HG02943 (cell line): ENCODE data around the gene ACP4.
"Not testable (repeated sequence)": the region's sequence is repeated elsewhere in the genome, so short reads cannot be mapped to it uniquely, and the experiment has no call there.

Experiments
- ATAC-seq: cut with Tn5 transposase; IDR thresholded peaks from one replicate; pipeline ENCODE4 v1.9.1; 2021; ENCODE audit warnings: mild to moderate bottlenecking, low read depth, moderate library complexity; ENCODE audit not compliant: unreplicated experiment

ACP4 gene

GRCh38 chr19:50790396-50790795 lies at the start of gene ACP4:
ACP4 (plus strand) TSS chr19:50790415; CDS start chr19:50790415, 0 bp downstream.
- no peak for ATAC-seq

GRCh38 chr19:50741179-50741933 lies 48.9 kb upstream of the ACP4 start:
- ATAC-seq, result no peak

GRCh38 chr19:50743537-50743936 lies 46.7 kb upstream of the ACP4 start:
- ATAC-seq, result no peak

- no peak for ATAC-seq
Observed at GRCh38 chr19:50745221-50745620, 45.0 kb upstream of the ACP4 start.

GRCh38 chr19:50747141-50747540 lies 43.1 kb upstream of the ACP4 start:
- ATAC-seq, result not testable (repeated sequence)

- no peak for ATAC-seq
Observed at GRCh38 chr19:50749490-50749889, 40.7 kb upstream of the ACP4 start.

GRCh38 chr19:50750010-50750409 lies 40.2 kb upstream of the ACP4 start:
- no peak for ATAC-seq

GRCh38 chr19:50753879-50754278 lies 36.3 kb upstream of the ACP4 start:
- ATAC-seq, result no peak

- ATAC-seq, result not testable (repeated sequence)
Observed at GRCh38 chr19:50756244-50756643, 34.0 kb upstream of the ACP4 start.

- ATAC-seq, result not testable (repeated sequence)
Observed at GRCh38 chr19:50757624-50758023, 32.6 kb upstream of the ACP4 start.

- not testable (repeated sequence) for ATAC-seq
Observed at GRCh38 chr19:50759076-50759475, 31.1 kb upstream of the ACP4 start.

GRCh38 chr19:50759886-50760285 lies 30.3 kb upstream of the ACP4 start:
- no peak for ATAC-seq

- not testable (repeated sequence) for ATAC-seq
Observed at GRCh38 chr19:50761501-50761900, 28.7 kb upstream of the ACP4 start.

GRCh38 chr19:50763521-50763920 lies 26.7 kb upstream of the ACP4 start:
- not testable (repeated sequence) for ATAC-seq

- no peak for ATAC-seq
Observed at GRCh38 chr19:50764409-50764808, 25.8 kb upstream of the ACP4 start.

- ATAC-seq, result not testable (repeated sequence)
Observed at GRCh38 chr19:50766746-50767145, 23.5 kb upstream of the ACP4 start.

- not testable (repeated sequence) for ATAC-seq
Observed at GRCh38 chr19:50767263-50767662, 23.0 kb upstream of the ACP4 start.

GRCh38 chr19:50768277-50768676 lies 21.9 kb upstream of the ACP4 start:
- no peak for ATAC-seq

GRCh38 chr19:50770164-50770563 lies 20.1 kb upstream of the ACP4 start, which contains the start of gene GPR32:
GPR32 (plus strand) TSS chr19:50770464; CDS start chr19:50770601, 137 bp downstream.
- not testable (repeated sequence) for ATAC-seq

GRCh38 chr19:50770888-50771287 lies 19.3 kb upstream of the ACP4 start:
- no peak for ATAC-seq

GRCh38 chr19:50772476-50772875 lies 17.7 kb upstream of the ACP4 start:
- no peak for ATAC-seq

GRCh38 chr19:50772912-50773311 lies 17.3 kb upstream of the ACP4 start:
- not testable (repeated sequence) for ATAC-seq
